GM11168 (cell line): ENCODE measurements around the gene FZD7.

Experiments used
- in situ Hi-C: fragments of 300-500 bp; cut with MboI; formaldehyde crosslinking; loops from one replicate; pipeline ENCODE4 v1.12.0; 2022; ENCODE audit warnings: low sequenced_read_pairs; ENCODE audit not compliant: unreplicated experiment

Gene FZD7

DNA sequence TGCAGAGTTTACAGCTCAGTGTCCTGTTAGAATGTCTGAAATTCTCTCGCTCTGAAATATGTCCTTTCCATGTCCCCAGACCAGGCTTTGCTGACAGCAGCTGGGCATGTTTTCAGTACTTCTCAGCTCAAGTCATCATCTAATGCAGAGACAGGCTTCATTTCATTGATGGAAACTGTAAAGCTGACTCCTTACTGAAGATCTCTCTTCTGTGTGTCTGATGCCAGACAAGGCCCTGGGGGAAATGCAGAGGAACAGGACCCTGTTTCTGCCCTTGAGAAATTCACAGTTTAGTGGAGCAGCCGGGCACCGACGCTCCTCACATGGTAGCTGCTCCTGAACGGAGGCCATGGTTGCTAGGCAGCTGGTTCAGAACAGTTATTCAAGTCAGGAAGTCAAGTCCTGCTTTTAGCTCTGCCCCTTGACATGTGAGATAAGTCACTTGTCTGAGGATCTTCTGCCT, 24.6 kb upstream of the FZD7 start:
- in situ Hi-C loops, result no loop called here

DNA sequence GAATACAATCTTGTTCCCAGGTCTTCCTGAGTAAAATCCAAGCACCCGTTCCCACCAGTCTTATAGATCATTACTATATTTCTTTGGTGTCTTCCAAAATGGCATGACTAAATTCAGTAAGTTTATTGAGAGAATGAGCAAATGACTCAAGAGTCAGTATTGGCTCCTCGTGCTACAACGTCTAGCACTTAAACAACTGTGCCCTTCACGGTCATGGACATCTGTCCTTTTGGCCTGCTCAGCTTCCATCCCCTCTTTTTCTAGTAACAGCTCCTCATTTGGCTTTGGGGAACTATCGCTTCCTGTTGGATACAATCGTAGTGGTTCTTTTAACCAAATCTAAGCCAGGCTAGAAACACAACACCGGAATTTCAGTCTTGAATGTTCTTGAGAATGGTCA, 24.1 kb upstream of the FZD7 start:
- in situ Hi-C loops, result no loop called here

DNA sequence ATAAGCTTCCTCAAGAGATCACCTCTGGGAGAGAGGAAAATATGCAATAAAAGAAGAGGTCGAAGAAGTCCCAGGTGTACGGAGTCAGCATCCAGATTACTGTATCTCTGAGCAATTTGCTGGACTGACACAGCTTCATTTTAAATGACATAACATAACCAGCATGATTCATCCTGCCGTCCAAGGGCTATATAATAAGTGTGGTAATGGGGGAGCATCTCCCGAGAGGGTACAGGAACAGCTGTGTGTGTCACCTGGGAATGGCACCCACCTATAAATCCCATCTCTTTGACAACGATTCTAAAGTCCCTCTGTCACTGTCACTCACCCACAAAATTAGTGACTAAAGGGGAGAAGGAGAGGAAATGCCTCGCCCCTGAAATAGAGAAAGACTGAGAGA, 19.3 kb upstream of the FZD7 start:
- in situ Hi-C loops, result no loop called here

DNA sequence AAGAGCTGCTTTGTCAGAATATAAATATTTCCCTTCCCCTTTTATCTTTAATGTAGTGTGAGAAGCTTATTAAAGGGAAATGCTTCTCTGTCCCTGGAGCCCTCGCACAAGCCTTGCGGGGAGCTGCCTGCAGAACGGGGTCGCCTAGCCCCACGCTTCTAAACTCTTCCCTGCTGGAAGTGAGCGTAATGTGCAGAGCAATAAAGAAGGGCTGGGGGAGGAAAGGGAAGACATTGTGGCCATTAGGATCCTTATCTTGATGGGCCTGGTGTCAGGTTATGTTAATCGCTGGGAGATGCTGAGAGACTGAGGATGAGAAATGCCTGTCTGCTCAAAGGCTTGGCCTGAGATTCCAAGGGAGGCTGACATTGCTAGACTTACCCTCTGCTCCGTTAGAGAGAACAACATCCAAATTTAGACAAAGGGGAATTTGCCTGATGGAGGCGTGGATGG, 18.9 kb upstream of the FZD7 start:
- in situ Hi-C loops, result no loop called here

DNA sequence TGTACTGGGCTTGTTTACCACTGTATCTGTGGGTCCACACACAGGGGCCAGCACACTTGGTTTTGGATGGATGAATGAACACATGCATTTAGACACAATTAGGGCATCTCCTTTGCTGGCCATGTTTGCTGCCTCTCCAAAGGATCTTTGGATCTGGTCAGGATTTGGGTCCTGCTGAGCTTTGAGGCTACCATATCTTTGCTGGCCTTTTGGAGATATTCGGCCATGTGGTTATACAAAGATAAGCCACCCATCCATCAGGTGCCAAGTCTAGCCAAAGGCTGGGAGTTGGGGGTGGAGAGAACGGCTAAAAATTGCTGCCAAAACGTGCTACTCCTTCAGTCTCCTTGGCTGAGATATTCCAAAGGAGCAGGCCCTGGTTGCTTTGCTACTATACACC, 18.2 kb upstream of the FZD7 start:
- in situ Hi-C loops, result no loop called here

DNA sequence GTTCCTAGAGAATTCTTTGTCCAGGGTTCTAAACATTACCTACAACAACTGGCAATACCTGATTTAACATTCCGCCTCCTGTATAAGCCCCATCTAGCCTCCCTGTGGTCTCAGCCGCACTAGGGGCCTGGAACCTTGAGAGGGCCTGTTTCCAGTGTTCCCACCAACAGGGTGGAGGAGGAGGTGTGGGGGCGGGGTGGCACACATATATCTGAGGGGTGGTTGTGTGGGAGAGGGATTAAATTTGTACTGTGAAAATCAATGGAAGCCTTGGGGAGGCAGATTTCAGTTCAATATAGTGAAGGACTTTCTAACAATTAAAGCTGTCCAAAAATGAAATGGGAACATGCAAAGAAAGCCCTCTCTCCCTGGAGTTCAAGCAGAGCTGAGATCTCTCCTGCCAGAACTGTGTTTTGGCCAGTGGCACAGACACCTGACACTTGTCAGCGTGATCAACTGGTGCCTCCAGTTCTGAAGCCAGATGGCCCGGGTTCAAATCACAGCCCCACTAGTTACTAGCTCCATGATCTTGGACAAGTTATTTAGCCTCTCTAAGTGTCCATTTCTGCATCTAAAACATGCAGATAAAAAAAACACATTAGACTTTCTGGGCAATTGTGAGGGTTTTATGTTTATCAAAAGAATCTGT, 17.0 kb upstream of the FZD7 start:
- in situ Hi-C loops, result no loop called here

DNA sequence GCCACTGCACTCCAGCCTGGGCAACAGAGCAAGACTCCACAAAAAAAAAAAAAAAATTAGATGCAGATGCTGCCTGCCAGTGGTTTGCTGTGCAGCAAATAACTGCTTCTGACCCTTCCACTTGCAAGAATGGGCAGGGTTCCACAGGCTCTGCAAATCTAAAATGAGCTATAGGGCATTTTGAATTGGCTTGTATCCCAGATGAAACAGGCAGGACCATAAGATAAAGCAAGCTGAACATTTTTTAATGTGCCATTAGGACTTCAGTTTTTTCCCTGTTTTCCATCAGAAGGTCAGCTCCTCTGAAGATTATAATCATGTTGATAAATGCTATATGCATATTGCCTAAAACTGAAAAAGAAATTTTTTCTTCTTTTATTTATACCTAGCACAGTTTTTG, 15.7 kb upstream of the FZD7 start:
- in situ Hi-C loops, result no loop called here

DNA sequence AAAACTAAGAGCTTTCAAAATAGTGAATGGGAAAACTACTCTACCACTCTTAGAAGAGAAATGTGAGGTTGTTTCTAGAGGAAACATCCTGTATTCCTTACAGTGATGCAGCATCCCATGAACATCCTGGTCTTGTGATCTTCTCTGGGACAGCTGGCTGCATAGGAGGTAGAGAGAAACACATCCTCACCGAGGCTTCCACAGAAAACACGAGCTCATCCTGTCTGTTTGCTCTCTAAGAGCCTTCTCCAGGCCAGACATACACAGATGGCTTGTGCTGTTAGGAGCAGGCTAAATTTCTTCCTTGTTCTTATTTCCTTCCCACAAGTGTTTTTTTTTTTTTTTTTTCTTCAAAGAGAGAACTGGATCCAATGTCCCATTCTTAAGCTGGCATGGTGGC, 14.7 kb upstream of the FZD7 start:
- in situ Hi-C loops, result no loop called here

DNA sequence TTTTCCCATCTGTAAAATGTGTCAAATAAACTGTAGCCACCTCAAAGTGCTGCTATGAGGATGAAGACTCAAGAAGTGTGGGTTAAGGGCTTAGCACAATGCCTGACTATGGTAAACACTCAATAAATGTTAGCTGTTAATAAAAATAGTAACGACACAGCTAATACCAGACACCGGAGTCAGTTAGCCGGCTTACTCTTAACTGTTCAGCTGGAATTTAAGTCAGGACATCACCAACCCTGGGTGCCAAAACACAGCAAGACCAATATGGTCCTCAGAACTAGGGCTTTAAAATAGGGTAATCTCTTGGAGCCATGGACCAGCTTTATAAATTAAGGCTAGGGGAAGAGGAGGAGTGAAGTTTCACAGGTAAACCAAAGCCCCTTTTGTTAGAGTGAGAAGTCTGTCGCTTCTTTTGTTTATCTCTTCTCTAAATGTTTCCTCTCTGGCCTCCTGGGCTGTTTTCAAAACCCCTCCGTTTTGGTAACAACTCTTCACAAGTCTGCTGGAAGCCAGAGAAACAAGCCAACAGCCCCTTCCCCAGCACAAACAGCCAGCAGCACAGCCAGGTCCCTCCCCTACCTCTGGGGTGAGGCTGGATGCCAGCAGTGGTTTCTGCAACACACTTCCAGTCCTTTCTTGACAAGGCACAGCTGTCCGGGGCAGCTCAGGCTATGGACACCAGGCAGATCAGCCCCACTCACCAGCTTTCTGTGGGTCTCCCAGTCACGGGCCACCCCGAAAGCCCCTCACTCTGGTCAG, 13.8 kb upstream of the FZD7 start:
- in situ Hi-C loops, result no loop called here

DNA sequence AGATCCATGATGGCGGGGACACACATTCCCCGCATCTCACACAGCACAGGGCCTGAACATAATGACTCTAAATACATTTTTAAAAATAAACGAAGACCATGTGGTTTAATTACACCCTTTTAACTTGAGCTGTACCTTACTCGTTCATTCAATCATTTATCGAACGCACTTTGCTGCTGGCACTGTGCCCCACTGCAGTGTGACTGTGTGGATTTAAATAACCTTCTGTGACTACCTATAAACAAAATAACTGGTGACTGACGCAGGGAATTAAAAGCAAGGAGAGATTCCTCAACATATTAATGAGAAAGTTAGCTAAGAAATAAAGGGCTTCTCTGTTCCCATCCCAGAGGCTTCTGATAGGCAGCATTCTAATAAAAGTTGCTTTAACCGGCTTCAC, 10.9 kb upstream of the FZD7 start:
- in situ Hi-C loops, result no loop called here

DNA sequence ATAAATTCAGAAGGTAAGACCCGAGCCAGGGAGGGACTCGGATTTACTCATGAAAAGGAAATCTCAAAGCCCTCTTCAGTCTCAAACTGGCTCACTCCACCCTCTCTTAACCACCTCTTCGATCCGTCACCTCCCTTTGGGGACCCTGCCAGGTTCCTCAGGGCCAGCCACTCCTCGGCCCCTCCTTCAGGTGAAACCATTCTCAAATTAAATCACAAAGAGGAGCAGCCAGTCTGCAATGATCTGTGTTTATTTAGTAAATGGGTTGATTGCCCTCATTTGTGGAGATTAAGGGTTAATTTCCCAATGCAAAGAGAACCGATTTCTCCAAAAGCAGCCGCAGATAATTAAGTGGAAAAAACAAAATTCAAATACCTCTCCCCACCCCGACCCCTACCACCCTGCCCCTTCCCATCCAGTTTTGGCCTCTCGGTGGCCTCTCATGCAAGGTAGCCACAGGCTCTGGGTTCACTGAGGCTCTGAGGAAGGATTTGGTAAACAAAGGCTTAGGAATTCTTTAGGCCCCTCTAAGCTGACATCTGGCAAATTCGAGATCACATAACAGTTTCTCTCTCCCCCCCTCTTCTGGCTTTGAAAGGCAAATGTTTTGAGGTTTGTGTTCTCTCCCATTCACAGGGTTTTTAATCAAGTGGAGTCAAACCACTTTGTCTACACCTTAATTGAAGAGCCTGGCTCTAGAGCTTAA, 10.3 kb upstream of the FZD7 start:
- in situ Hi-C loops, result no loop called here

DNA sequence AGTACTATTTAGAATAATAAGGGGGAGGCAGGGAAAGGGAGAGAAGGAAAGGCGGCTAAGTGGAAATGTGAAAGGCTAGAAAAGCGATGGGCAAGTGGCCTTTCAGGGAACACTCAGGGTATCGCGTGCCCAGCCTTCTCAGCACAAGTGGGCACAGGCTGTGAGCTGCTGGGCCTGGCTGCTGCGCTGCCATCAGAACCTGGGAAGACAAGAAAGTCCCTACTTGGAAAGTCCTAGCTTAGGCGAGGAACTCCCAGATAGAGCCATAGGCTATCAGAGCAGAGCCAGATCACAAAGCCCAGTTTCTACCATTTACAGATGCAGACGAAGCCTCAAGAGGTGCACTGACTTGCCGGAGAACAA, 9.8 kb upstream of the FZD7 start:
- in situ Hi-C loops, result no loop called here

DNA sequence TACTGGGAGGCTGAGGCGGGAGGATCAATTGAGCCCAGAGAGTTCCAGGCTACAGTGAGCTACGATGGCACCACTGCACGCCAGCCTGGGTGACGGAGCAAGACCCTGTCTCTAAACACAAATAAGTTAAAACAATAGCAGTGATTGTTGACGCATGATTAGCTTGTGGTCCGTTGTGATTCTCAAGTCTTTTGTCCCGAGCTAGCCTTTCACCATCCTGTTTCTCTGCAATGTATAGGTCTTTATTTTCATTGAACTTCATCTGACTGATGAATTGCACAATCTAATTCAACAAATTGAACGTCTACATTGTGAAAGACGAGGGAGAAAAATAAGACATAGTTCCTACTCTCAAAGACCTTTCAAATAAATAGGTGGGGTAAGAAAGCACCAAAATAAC, 8.8 kb upstream of the FZD7 start:
- in situ Hi-C loops, result no loop called here

DNA sequence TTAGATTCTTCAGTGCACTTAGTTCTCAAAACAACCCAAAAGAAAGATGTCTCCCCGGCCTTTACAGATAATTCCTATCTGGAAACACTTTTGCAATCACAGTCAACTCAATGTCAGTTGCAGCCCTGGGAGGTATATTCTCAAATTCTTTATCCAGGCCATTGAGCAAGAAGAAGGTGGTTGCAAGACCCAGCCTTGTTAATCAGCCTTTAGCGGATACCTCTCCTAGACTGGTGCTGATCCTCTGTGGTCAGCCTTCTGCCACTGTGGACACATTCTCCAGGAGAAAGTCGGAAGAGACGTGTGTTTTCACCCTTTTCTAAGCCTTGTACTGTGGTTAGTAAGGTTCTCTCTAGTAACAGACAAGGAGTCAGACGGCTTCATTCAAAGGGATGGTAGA, 7.8 kb upstream of the FZD7 start:
- in situ Hi-C loops, result no loop called here

DNA sequence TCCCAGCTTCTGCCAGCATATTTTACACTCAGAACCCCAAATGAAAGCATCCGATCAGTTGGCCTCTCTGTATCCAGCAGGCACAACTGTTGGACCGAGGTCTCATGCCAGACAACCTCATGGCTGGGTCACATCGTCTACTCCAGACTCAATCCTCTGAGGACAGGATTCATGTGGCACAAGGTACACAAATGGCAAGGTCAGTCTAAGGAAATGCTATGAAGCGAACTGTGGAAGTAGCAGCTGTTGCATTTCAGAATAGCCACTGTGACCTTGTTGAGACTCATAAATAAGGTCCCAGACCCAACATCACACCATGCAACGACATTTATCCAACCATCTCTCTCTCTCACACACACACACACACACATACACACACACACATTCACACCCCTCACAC, 7.1 kb upstream of the FZD7 start:
- in situ Hi-C loops, result no loop called here

DNA sequence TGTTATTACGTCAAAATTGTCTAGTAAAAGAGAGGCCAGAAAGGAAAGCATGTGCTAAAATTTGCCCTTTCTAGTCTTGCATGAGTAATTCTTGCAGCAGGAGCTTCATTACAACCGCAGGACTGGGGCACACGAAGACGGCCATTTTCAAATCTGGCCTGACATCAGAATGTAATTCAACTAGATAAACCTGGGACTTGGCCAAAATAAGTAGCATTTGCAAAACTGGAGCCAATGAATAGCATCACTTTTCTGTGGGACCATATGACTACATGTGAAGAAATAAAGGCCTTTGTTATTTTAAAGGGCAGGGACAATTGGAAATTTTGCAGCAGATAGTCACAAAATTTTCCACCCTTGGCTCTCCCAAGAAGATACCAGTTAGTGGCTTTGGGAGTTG, 3.0 kb upstream of the FZD7 start:
- in situ Hi-C loops, result no loop called here

DNA sequence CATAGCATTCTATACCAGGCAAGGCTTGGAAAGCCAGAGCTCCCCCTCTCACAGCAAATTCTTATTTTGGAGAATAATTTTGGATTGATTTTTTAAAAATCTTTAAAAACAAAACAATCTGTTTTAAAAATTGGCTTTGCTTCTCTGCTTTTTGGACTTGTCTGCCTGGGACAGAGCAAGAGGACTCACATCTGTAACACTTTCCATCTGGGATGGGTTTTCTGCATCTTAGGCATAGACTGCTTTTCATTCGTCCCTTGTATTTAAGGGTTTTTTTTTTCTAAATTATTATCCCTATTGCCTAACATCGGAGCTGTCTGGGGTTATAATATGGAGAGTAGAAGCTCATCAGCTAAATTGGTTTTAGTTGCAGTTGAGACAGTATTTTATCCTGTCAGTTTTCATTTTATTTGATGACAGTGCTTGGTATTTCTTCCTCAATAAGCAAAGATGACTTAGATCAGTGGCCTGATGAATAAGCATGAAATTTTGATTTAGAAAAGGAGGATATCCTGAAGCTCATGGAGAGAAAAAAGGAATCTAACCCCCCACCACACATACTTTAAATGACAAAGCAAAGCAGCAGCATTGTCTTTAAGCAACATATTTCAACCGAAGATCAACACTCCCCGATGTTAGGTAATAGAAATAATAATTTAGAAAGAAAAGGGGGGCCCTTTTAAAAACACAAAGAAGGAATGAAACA, 2.3 kb upstream of the FZD7 start:
- in situ Hi-C loops, result no loop called here

DNA sequence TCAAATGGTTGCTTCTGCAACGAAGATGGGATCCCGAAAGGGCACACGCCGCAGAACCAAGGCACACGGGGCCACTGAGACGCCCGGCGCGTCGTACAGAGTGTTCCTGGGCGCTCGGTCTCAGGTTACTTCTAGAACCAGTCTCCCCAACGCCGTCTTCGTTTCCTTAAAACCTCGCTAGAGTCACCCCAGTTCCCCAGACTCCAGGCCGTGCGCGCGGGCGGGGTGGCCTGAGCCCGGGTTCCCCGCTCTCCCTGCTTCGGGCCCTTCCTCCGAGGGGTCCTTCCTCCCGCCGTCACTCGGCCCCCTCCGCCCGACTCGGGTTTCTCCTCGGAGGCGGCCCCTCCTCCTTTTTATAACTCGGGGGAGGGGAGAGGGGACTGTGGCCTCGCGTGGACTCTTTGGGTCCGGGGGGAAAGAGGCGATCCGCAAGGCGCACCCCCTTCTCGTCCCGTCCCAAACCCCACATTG, 774 bp upstream of the FZD7 start:
- in situ Hi-C loops, result no loop called here

DNA sequence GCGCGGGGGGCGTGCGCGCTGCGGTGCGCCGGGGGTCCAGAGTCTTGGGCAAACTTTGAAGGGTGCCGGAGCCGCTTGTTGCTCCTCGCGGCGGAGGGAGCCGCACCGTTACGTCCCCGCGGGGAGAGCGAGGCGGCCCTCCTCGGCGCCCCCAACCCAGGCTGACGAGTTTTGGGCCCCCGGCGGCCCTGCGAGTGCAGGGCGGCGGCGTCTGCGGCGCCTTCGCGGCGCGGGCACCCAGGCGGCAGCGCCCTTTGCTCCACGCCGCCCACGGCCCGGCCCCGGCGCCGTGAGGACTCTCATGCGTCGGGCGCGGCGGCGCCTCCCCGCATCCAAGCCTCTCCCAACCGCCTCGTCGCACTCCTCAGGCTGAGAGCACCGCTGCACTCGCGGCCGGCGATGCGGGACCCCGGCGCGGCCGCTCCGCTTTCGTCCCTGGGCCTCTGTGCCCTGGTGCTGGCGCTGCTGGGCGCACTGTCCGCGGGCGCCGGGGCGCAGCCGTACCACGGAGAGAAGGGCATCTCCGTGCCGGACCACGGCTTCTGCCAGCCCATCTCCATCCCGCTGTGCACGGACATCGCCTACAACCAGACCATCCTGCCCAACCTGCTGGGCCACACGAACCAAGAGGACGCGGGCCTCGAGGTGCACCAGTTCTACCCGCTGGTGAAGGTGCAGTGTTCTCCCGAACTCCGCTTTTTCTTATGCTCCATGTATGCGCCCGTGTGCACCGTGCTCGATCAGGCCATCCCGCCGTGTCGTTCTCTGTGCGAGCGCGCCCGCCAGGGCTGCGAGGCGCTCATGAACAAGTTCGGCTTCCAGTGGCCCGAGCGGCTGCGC, 814 bp downstream of the FZD7 start:
- in situ Hi-C loops, result no loop called here
